Measurements from ENCODE around the gene MSI1. TPM values are rescaled to one million over a fixed set of nuclear protein-coding genes. Genes with fewer than 3 reads are reported as not detected.

Gene MSI1
- total and polyA plus RNA-seq, 2 of the 13 experiments (the other 11 are each of a cell fraction or from before 2014, with no cell fraction given): 0.09 to 0.46 TPM

DNA sequence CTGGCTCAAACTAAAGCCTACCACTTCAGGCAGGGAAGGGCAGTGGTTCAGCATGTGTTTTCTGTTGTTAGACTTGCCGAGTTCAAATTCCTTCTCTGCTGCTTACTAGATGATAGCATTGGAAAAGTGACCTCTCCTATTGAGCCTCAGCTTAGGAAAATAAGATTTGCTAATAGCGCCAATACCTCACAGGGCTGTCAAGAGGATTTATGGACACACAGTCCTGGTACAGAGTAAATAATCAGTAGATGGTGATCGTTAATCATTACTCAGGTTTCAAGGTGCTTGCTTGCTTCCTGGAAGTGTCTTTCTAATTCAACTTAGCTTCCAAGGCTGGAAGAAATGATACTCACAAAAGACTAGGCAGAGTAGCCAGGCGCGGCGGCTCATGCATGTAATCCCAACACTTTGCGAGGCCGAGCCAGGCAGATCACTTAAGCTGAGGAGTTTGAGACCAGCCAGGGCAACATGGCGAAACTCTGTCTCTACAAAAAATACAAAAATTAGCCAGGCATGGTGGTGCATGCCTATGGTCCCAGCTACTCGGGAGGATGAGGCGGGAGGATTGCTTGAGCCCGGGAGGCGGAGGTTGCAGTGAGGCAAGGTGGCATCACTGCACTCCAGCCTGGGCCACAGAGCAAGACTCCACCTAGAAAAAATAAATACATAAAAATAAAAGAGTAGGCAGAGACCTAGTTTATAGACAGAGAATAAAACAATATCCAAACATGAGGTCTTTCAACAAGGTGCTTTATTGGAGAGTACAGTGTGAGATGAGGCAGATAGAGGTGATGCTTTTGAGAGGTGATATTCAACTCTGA lies 47.4 kb downstream of the MSI1 start (continued):
- TF ChIP-seq RORA (CRISPR knock-in tag; IDR thresholded peaks at IDR 0.05) (no peak), THYN1 (CRISPR knock-in tag; IDR thresholded peaks at IDR 0.05; ENCODE audit: borderline replicate concordance, low read depth) (no peak), MIXL1 (CRISPR knock-in tag; IDR thresholded peaks at IDR 0.05) (peak; percentile 69; the same call in 1 of the 2 replicates), ZNF160 (CRISPR knock-in tag; IDR thresholded peaks at IDR 0.05) (no peak), TBP (CRISPR knock-in tag; IDR thresholded peaks at IDR 0.05) (no peak), ZBTB7A (CRISPR knock-in tag; IDR thresholded peaks at IDR 0.05) (no peak), ZC3H4 (CRISPR knock-in tag; IDR thresholded peaks at IDR 0.05; ENCODE audit: borderline replicate concordance) (no peak), ZFP36L1 (CRISPR knock-in tag; IDR thresholded peaks at IDR 0.05) (no peak), CEBPG (CRISPR knock-in tag; IDR thresholded peaks at IDR 0.05) (peak; percentile 56), NBN (conservative IDR thresholded peaks at IDR 0.05) (no peak), ZNF777 (CRISPR knock-in tag; IDR thresholded peaks at IDR 0.05) (no peak), HMG20B (CRISPR knock-in tag; conservative IDR thresholded peaks at IDR 0.05) (0 out of 2 replicates have a peak, but pooled peaks have one; percentile 57), ZMYM2 (CRISPR knock-in tag; IDR thresholded peaks at IDR 0.05) (no peak), NCOR1 (IDR thresholded peaks at IDR 0.05; ENCODE audit: borderline replicate concordance, low read length) (peak; percentile 28; the same call in 1 of the 2 replicates), SNRNP70 (IDR thresholded peaks at IDR 0.05; ENCODE audit: low read depth, low read length) (no peak), ADNP (CRISPR knock-in tag; IDR thresholded peaks at IDR 0.05) (no peak), SMARCE1 (IDR thresholded peaks at IDR 0.05; ENCODE audit: borderline replicate concordance) (no peak), ZKSCAN8 (CRISPR knock-in tag; IDR thresholded peaks at IDR 0.05; ENCODE audit: borderline replicate concordance) (0 out of 2 replicates have a peak, but pooled peaks have one; percentile 57), ZNF674 (CRISPR knock-in tag; IDR thresholded peaks at IDR 0.05; ENCODE audit: low read depth) (no peak), ZFP37 (CRISPR knock-in tag; IDR thresholded peaks at IDR 0.05; ENCODE audit: borderline replicate concordance) (no peak), SP2 (CRISPR knock-in tag; IDR thresholded peaks at IDR 0.05) (no peak)
- TF ChIP-seq, protein P1, sequence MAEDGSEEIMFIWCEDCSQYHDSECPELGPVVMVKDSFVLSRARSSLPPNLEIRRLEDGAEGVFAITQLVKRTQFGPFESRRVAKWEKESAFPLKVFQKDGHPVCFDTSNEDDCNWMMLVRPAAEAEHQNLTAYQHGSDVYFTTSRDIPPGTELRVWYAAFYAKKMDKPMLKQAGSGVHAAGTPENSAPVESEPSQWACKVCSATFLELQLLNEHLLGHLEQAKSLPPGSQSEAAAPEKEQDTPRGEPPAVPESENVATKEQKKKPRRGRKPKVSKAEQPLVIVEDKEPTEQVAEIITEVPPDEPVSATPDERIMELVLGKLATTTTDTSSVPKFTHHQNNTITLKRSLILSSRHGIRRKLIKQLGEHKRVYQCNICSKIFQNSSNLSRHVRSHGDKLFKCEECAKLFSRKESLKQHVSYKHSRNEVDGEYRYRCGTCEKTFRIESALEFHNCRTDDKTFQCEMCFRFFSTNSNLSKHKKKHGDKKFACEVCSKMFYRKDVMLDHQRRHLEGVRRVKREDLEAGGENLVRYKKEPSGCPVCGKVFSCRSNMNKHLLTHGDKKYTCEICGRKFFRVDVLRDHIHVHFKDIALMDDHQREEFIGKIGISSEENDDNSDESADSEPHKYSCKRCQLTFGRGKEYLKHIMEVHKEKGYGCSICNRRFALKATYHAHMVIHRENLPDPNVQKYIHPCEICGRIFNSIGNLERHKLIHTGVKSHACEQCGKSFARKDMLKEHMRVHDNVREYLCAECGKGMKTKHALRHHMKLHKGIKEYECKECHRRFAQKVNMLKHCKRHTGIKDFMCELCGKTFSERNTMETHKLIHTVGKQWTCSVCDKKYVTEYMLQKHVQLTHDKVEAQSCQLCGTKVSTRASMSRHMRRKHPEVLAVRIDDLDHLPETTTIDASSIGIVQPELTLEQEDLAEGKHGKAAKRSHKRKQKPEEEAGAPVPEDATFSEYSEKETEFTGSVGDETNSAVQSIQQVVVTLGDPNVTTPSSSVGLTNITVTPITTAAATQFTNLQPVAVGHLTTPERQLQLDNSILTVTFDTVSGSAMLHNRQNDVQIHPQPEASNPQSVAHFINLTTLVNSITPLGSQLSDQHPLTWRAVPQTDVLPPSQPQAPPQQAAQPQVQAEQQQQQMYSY (CRISPR knock-in tag; IDR thresholded peaks at IDR 0.05): no peak
- TF ChIP-seq, protein P2, sequence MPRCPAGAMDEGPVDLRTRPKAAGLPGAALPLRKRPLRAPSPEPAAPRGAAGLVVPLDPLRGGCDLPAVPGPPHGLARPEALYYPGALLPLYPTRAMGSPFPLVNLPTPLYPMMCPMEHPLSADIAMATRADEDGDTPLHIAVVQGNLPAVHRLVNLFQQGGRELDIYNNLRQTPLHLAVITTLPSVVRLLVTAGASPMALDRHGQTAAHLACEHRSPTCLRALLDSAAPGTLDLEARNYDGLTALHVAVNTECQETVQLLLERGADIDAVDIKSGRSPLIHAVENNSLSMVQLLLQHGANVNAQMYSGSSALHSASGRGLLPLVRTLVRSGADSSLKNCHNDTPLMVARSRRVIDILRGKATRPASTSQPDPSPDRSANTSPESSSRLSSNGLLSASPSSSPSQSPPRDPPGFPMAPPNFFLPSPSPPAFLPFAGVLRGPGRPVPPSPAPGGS (CRISPR knock-in tag; IDR thresholded peaks at IDR 0.05): no peak
- TF ChIP-seq, protein P3, sequence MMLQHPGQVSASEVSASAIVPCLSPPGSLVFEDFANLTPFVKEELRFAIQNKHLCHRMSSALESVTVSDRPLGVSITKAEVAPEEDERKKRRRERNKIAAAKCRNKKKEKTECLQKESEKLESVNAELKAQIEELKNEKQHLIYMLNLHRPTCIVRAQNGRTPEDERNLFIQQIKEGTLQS (CRISPR knock-in tag; IDR thresholded peaks at IDR 0.05): no peak
- TF ChIP-seq, protein P4, sequence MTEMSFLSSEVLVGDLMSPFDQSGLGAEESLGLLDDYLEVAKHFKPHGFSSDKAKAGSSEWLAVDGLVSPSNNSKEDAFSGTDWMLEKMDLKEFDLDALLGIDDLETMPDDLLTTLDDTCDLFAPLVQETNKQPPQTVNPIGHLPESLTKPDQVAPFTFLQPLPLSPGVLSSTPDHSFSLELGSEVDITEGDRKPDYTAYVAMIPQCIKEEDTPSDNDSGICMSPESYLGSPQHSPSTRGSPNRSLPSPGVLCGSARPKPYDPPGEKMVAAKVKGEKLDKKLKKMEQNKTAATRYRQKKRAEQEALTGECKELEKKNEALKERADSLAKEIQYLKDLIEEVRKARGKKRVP (CRISPR knock-in tag; IDR thresholded peaks at IDR 0.05): 0 out of 4 replicates have a peak, but pooled peaks of 1 of the 2 experiments have one; percentile 23
